ENCODE measurements around the gene WFIKKN2.

Gene WFIKKN2

DNA sequence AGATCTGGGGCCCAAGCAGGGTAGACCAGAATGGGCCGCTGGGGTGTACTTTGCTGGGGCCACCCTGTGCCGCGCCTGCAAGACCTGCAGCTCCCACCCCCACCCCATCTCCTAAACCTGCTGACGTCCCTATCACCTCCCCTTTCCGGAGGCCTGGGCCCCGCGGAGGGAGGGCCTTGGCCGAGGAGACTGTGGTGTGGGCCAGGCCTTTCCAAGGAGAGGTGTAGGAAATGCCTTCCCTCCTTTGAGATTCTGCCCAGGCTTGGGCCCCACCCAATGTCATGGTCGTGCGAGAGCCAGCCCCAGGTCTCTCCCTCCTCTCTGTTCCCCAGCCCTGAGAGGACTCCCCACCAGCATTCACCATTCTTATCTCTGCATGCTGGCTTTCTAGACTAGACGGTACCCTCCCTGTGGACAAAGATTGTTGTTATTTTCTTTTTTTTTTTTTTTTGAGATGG lies 3.9 kb upstream of the WFIKKN2 start:
- Mint-ChIP-seq H3K9me3 (no peaks in the 10 kb centered on the region), H3K36me3 (ENCODE audit: insufficient read depth) (no peaks in the 10 kb centered on the region), H3K27ac (ENCODE audit: low read depth) (no peak overlapping the region), H3K27me3 (peaks cover 59% of the 10 kb centered on the region), H3K4me3 (no peak overlapping the region), H3K4me1 (no peaks in the 10 kb centered on the region)
- DNase-seq (ENCODE audit: low spot score in 2 of 2) (no peak), ATAC-seq (replicated peaks; ENCODE audit: extremely low read depth, poor library complexity, severe bottlenecking) (no peak)

- H3K36me3 Mint-ChIP-seq (ENCODE audit: insufficient read depth): no peaks in the 10 kb centered on the region
- H3K4me3 Mint-ChIP-seq: no peak overlapping the region
- H3K4me1 Mint-ChIP-seq: no peaks in the 10 kb centered on the region
- ATAC-seq (replicated peaks; ENCODE audit: extremely low read depth, poor library complexity, severe bottlenecking) (no peak), DNase-seq (ENCODE audit: low spot score in 2 of 2) (no peak)
- H3K27ac Mint-ChIP-seq (ENCODE audit: low read depth): no peak overlapping the region
- peaks cover 59% of the 10 kb centered on the region for H3K27me3 Mint-ChIP-seq
- H3K9me3 Mint-ChIP-seq: no peaks in the 10 kb centered on the region
Measured at GRCh38 chr17:50832267-50832863, 3.0 kb upstream of the WFIKKN2 start.

- ATAC-seq (replicated peaks; ENCODE audit: extremely low read depth, poor library complexity, severe bottlenecking): no peak
- H3K27ac Mint-ChIP-seq (ENCODE audit: low read depth): no peak overlapping the region
- peaks cover 59% of the 10 kb centered on the region for H3K27me3 Mint-ChIP-seq
- no peaks in the 10 kb centered on the region for H3K9me3 Mint-ChIP-seq
- no peaks in the 10 kb centered on the region for H3K4me1 Mint-ChIP-seq
- no peak overlapping the region for H3K4me3 Mint-ChIP-seq
- H3K36me3 Mint-ChIP-seq (ENCODE audit: insufficient read depth): no peaks in the 10 kb centered on the region
- no peak for DNase-seq (ENCODE audit: low spot score in 2 of 2)
Measured at GRCh38 chr17:50832864-50833381, 2.5 kb upstream of the WFIKKN2 start.

- Mint-ChIP-seq H3K9me3 (no peaks in the 10 kb centered on the region), H3K27ac (ENCODE audit: low read depth) (no peak overlapping the region), H3K27me3 (peaks cover 59% of the 10 kb centered on the region), H3K4me1 (no peaks in the 10 kb centered on the region), H3K4me3 (no peak overlapping the region), H3K36me3 (ENCODE audit: insufficient read depth) (no peaks in the 10 kb centered on the region)
- DNase-seq (ENCODE audit: low spot score in 2 of 2): no peak
- ATAC-seq (replicated peaks; ENCODE audit: extremely low read depth, poor library complexity, severe bottlenecking): no peak
Measured at GRCh38 chr17:50833510-50834428, 1.6 kb upstream of the WFIKKN2 start.

DNA sequence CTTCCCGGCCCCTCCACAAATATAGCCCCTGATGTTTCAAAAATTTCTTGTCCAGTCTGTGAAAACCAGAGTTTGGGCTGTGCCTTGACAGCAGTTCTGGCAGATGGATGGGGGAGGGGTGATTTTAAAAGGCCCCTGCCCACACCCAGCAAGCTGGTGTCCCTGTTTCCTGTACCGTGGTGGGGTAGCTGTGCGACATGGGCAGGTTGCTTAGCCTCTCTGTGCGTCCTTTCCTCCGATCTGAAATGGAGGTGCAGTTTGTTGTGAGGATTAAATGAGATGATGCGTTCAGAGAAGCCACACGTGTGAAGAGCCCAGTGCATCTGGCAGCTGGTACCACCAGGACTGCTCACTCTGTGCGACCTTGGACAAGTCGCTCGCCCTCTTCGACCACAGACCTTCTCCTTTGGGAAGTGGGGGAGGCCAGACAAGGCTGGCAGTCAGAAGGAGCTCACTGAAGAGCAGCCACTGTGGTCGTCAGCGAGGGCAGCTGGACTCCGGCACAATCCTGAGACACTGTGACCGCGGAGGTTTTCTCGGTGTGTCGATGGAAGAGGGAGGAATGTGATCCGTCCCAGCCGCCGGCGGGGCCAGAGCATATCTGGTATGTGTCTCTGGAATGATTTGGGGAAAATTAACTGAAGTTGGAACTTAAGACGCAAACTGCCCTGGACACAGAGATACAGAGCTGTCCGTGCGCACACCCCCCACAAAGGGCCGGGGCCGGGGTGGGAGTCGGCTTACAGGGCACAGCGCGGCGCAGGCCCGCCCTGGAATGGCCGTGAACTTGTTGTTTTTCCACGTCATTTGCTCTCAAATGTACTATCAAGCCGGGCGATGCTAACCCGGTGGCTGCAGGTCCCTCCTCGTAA lies 721 bp upstream of the WFIKKN2 start:
- H3K4me3 Mint-ChIP-seq: no peak overlapping the region
- DNase-seq (ENCODE audit: low spot score in 2 of 2) (no peak), ATAC-seq (replicated peaks; ENCODE audit: extremely low read depth, poor library complexity, severe bottlenecking) (no peak)
- no peaks in the 10 kb centered on the region for H3K4me1 Mint-ChIP-seq
- no peak overlapping the region for H3K27ac Mint-ChIP-seq (ENCODE audit: low read depth)
- H3K36me3 Mint-ChIP-seq (ENCODE audit: insufficient read depth): no peaks in the 10 kb centered on the region
- H3K9me3 Mint-ChIP-seq: no peaks in the 10 kb centered on the region
- peaks cover 51% of the 10 kb centered on the region for H3K27me3 Mint-ChIP-seq

DNA sequence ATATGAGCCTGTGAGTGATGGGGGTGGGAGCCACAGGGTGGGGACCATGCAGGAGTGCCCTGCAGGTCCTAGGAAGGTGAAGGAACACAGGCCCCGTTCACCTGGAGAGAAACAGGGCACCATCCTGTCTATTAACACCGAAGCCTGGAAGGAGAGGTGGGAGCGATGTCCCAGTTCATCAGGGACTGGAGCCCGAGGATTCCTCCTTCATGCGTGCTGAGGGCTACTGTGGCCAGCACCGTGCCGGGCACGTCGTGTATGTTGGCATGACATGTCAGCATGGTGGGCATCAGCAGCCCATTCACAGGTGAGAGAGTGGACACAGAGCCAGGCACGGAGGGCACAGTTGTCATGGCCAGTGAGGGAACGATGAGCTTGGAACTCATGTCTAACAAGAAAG lies 1.4 kb downstream of the WFIKKN2 start:
- Mint-ChIP-seq H3K9me3 (no peaks in the 10 kb centered on the region), H3K27ac (ENCODE audit: low read depth) (no peak overlapping the region), H3K36me3 (ENCODE audit: insufficient read depth) (no peaks in the 10 kb centered on the region), H3K4me3 (no peak overlapping the region), H3K4me1 (peaks cover 4% of the 10 kb centered on the region), H3K27me3 (peaks cover 32% of the 10 kb centered on the region)
- DNase-seq (ENCODE audit: low spot score in 2 of 2) (no peak), ATAC-seq (replicated peaks; ENCODE audit: extremely low read depth, poor library complexity, severe bottlenecking) (no peak)

GRCh38 chr17:50837286-50837979 lies 2.0 kb downstream of the WFIKKN2 start:
- DNase-seq (ENCODE audit: low spot score in 2 of 2) (no peak), ATAC-seq (replicated peaks; ENCODE audit: extremely low read depth, poor library complexity, severe bottlenecking) (no peak)

DNA sequence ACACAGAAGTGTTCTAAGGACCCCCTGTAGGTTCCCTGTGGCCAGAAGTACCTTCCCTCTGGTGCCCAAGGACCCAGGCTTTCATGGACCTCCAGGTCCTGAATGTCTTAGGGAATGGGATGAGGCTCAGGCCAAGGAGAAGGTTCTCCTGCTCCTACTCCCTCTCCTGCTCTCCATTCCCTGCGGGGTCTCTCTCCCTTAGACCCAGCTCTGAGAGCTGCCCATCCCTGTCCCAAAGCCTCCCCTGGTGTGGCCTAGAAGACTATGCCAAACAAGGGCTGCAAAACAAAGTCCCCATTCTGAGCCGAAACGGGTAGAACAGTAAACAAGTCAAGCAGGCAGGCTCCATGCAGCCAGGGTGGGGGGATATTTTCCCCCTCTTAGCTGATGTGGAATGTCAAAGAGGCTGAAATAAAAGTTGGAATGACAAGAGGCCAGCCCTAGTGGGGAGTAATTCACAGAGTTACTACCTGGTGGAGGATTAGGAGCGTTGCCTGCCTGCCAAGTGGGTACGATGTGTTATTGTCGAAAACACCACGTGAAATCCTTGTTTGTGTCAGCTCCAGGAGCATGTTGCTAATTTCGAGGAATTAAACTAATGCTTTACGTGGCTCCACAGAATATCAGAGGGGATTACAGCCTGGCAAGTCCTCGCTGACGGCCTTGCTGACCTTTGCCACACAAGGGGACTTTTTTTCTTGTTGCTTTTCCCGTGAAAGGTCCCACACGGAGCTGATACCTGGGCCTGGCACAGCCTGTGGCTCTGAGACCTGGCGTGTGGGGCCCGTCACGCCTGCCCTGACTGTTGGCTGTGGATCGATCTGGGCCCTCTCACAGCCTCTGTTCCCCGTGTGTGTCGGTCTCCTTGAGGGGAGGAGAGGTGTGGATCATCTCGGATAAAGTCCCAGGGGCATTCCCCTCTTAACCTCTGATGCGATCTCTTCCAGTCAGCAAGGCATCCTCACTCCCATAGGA lies 2.9 kb downstream of the WFIKKN2 start:
- no peaks in the 10 kb centered on the region for H3K9me3 Mint-ChIP-seq
- no peak for ATAC-seq (replicated peaks; ENCODE audit: extremely low read depth, poor library complexity, severe bottlenecking)
- no peaks in the 10 kb centered on the region for H3K36me3 Mint-ChIP-seq (ENCODE audit: insufficient read depth)
- peaks cover 30% of the 10 kb centered on the region for H3K27me3 Mint-ChIP-seq
- H3K27ac Mint-ChIP-seq (ENCODE audit: low read depth): no peak overlapping the region
- DNase-seq (ENCODE audit: low spot score in 2 of 2): no peak
- H3K4me3 Mint-ChIP-seq: no peak overlapping the region
- H3K4me1 Mint-ChIP-seq: peaks cover 6% of the 10 kb centered on the region

More at GRCh38 chr17:50837286-50837979, 2.0 kb downstream of the WFIKKN2 start:
- H3K27me3 Mint-ChIP-seq: peaks cover 32% of the 10 kb centered on the region
- H3K36me3 Mint-ChIP-seq (ENCODE audit: insufficient read depth): no peaks in the 10 kb centered on the region
- no peak overlapping the region for H3K27ac Mint-ChIP-seq (ENCODE audit: low read depth)
- H3K4me3 Mint-ChIP-seq: no peak overlapping the region
- no peaks in the 10 kb centered on the region for H3K9me3 Mint-ChIP-seq
- peaks cover 6% of the 10 kb centered on the region for H3K4me1 Mint-ChIP-seq

- H3K4me3 Mint-ChIP-seq: no peak overlapping the region
- H3K27ac Mint-ChIP-seq (ENCODE audit: low read depth): no peak overlapping the region
- H3K36me3 Mint-ChIP-seq (ENCODE audit: insufficient read depth): no peaks in the 10 kb centered on the region
- DNase-seq (ENCODE audit: low spot score in 2 of 2): no peak
- H3K27me3 Mint-ChIP-seq: peaks cover 15% of the 10 kb centered on the region
- H3K4me1 Mint-ChIP-seq: peaks cover 6% of the 10 kb centered on the region
- no peaks in the 10 kb centered on the region for H3K9me3 Mint-ChIP-seq
- ATAC-seq (replicated peaks; ENCODE audit: extremely low read depth, poor library complexity, severe bottlenecking): no peak
Measured at GRCh38 chr17:50839591-50840310, 4.4 kb downstream of the WFIKKN2 start.

GRCh38 chr17:50840311-50840851 lies 5.0 kb downstream of the WFIKKN2 start:
- no peak for ATAC-seq (replicated peaks; ENCODE audit: extremely low read depth, poor library complexity, severe bottlenecking)
- Mint-ChIP-seq H3K27ac (ENCODE audit: low read depth) (no peak overlapping the region), H3K9me3 (no peaks in the 10 kb centered on the region), H3K4me3 (no peak overlapping the region), H3K36me3 (ENCODE audit: insufficient read depth) (no peaks in the 10 kb centered on the region), H3K4me1 (peaks cover 6% of the 10 kb centered on the region), H3K27me3 (peaks cover 9% of the 10 kb centered on the region)
- DNase-seq (ENCODE audit: low spot score in 2 of 2): no peak

All from central memory CD8-positive, alpha-beta T cell (primary cell).